Naive B cell (primary cell): Measurements from ENCODE around the gene CADPS2. TPM values are rescaled to one million over a fixed set of nuclear protein-coding genes. Genes with fewer than 3 reads are reported as not detected.
"Not testable (repeated sequence)": the region's sequence is repeated elsewhere in the genome, so short reads cannot be mapped to it uniquely, and the experiment has no call there.

Experiments
- ATAC-seq, 2 donors: fragments of 150-1000 bp; cut with Tn5 transposase; 2 replicates each; pipeline ENCODE4 v1.10.0; 2021; ENCODE audit warnings: low read depth in 2 of 2, mild to moderate bottlenecking in 2 of 2, moderate library complexity in 2 of 2
- DNase-seq: peaks from one replicate; pipeline ENCODE4 v3.0.0; 2022
- H3K27ac Mint-ChIP-seq, 6 donors: one replicate each; pipeline ENCODE4 v1.8.0; 2020 to 2022; ENCODE audit warnings: mild to moderate bottlenecking in 6 of 6, mixed read lengths in 6 of 6, moderate library complexity in 5 of 6, inconsistent platforms in 2 of 6
- H3K27me3 Mint-ChIP-seq, 3 donors: one replicate each; pipeline ENCODE4 v1.8.0; 2021 to 2022; ENCODE audit warnings: mixed read lengths in 3 of 3, mild to moderate bottlenecking in 1 of 3
- H3K36me3 Mint-ChIP-seq, 2 donors: one replicate each; pipeline ENCODE4 v1.8.0; 2020 to 2022; ENCODE audit warnings: mixed read lengths in 2 of 2, inconsistent platforms in 1 of 2, mild to moderate bottlenecking in 1 of 2
- H3K4me1 Mint-ChIP-seq, 3 donors: one replicate each; pipeline ENCODE4 v1.8.0; 2020 to 2022; ENCODE audit warnings: mixed read lengths in 3 of 3, inconsistent platforms in 1 of 3, mild to moderate bottlenecking in 1 of 3, moderate library complexity in 1 of 3
- H3K4me3 Mint-ChIP-seq, 8 donors: one replicate each; pipeline ENCODE4 v1.8.0; 2020 to 2022; ENCODE audit warnings: mild to moderate bottlenecking in 8 of 8, mixed read lengths in 8 of 8, moderate library complexity in 8 of 8, inconsistent platforms in 2 of 8
- H3K9me3 Mint-ChIP-seq, 7 donors: one replicate each; pipeline ENCODE4 v1.8.0; 2020 to 2022; ENCODE audit warnings: mixed read lengths in 7 of 7, mild to moderate bottlenecking in 5 of 7, inconsistent platforms in 2 of 7, moderate library complexity in 1 of 7
- polyA plus RNA-seq, 6 donors: library from polyadenylated mRNA; unstranded; fragments of 300-500 nt; fragmentation: Illumina TruSeq; gene quantifications; one replicate each; pipeline ENCODE4 v1.2.3, GENCODE V29; 2021; ENCODE audit warnings: low read depth in 6 of 6

Gene CADPS2
- polyA plus RNA-seq, 6 donors from 2014 or later, result not detected

DNA sequence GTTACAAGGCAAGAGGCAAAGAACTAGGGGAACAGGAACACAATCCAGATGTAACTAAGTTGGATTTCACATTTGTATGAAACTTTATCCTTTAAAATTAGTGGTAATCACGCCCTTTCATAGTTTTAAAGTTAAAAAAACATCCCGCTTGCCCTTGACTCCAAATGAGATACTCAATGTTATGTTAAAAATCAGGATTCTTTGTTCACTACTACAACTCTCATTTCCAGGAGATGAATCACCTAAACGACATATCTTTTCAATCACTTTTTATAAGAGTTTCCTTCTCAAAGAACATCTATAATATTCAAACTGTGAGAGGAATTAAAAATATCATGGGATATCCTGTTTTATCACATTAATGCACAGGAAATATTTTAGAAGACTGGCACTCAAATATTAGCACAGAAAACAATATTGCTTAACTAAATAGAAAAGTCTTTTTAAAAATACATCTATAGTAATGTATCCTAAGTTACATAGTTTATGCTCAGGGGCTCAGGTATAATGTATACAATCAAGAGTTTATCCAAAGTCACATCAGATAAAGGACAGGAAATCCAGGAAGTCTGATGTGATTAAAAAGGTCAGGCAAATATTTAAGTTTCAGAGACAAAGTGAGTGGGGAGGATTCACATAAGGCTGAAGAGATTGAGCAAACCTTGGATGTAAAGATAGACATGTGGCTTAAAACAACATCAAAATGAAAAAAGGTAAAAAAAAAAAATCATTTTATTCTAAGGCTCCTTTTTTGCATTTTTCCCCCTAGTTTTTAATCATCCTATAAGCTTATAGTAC, 41.9 kb downstream of the CADPS2 start:
- H3K27ac Mint-ChIP-seq, result no peak overlapping the region
- no peak overlapping the region for H3K4me3 Mint-ChIP-seq
- H3K36me3 Mint-ChIP-seq, result no peaks in the 10 kb centered on the region
- peaks cover 0 to 12% (median 3%) of the 10 kb centered on the region in 7 donors for H3K9me3 Mint-ChIP-seq
- ATAC-seq (no peak), DNase-seq (no peak)
- no peaks in the 10 kb centered on the region for H3K27me3 Mint-ChIP-seq
- no peaks in the 10 kb centered on the region for H3K4me1 Mint-ChIP-seq

- H3K27ac Mint-ChIP-seq, result no peak overlapping the region
- H3K36me3 Mint-ChIP-seq, result no peaks in the 10 kb centered on the region
- peaks cover 0 to 12% (median 4%) of the 10 kb centered on the region in 7 donors for H3K9me3 Mint-ChIP-seq
- ATAC-seq (no peak), DNase-seq (no peak)
- H3K4me1 Mint-ChIP-seq, result no peaks in the 10 kb centered on the region
- H3K4me3 Mint-ChIP-seq, result no peak overlapping the region
- H3K27me3 Mint-ChIP-seq, result no peaks in the 10 kb centered on the region
These were observed 43.3 kb downstream of the CADPS2 start for GRCh38 chr7:122842971-122843370.

GRCh38 chr7:122836286-122836685, 50.0 kb downstream of the CADPS2 start:
- H3K9me3 Mint-ChIP-seq, H3K36me3 Mint-ChIP-seq, DNase-seq, H3K27ac Mint-ChIP-seq, H3K27me3 Mint-ChIP-seq, H3K4me1 Mint-ChIP-seq, H3K4me3 Mint-ChIP-seq, ATAC-seq: not testable (repeated sequence)

DNA sequence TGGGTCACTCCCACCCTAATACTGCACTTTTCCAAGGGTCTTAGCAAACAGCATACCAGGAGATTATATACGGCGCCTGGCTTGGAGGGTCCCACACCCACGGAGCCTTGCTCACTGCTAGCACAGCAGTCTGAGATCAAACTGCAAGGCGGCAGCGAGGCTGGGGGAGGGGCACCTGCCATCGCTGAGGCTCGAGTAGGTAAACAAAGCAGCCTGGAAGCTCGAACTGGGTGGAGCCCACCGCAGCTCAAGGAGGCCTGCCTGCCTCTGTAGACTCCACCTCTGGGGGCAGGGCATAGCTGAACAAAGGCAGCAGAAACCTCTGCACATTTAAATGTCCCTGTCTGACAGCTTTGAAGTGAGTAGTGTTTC, 51.7 kb downstream of the CADPS2 start:
- not testable (repeated sequence) for H3K27me3 Mint-ChIP-seq, H3K4me1 Mint-ChIP-seq, H3K4me3 Mint-ChIP-seq, H3K36me3 Mint-ChIP-seq, ATAC-seq, H3K27ac Mint-ChIP-seq, H3K9me3 Mint-ChIP-seq, DNase-seq

- ATAC-seq, result no peak
- Mint-ChIP-seq H3K4me3 (no peak overlapping the region), H3K27me3 (no peaks in the 10 kb centered on the region), H3K9me3 (peaks cover 0 to 8% (median 4%) of the 10 kb centered on the region in 7 donors), H3K4me1 (no peaks in the 10 kb centered on the region), H3K36me3 (no peaks in the 10 kb centered on the region), H3K27ac (no peak overlapping the region)
- DNase-seq, result no peak
These were observed 52.2 kb downstream of the CADPS2 start for GRCh38 chr7:122833888-122834570.

GRCh38 chr7:122831436-122831835, 54.8 kb downstream of the CADPS2 start:
- H3K9me3 Mint-ChIP-seq, result peaks cover 0 to 4% (median 3%) of the 10 kb centered on the region in 7 donors
- no peaks in the 10 kb centered on the region for H3K4me1 Mint-ChIP-seq
- no peaks in the 10 kb centered on the region for H3K36me3 Mint-ChIP-seq
- H3K27me3 Mint-ChIP-seq, result no peaks in the 10 kb centered on the region
- no peak overlapping the region for H3K4me3 Mint-ChIP-seq
- no peak overlapping the region for H3K27ac Mint-ChIP-seq
- no peak for DNase-seq
- no peak for ATAC-seq

DNA sequence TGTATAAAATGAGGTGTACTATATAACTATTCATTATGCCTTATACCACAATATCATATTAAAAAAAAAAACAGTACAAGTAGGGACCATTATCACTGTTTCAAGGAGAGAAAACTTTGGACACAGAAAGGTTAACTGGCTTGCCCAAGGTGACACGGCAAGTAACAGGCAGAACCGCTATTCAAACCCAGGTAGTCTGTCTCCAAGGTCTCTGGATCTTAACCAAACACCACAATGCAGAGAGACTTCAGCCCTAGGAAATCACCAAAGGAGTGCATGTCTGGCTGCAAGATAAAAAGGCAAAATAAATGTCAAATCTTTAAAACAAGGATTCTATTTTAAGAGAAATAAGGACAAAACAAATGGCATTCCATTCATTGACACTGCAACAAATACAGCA, 56.3 kb downstream of the CADPS2 start:
- DNase-seq (no peak), ATAC-seq (no peak)
- Mint-ChIP-seq H3K27ac (no peak overlapping the region), H3K27me3 (no peaks in the 10 kb centered on the region), H3K4me3 (no peak overlapping the region), H3K36me3 (no peaks in the 10 kb centered on the region), H3K9me3 (peaks cover 0 to 4% (median 0%) of the 10 kb centered on the region in 7 donors), H3K4me1 (no peaks in the 10 kb centered on the region)

DNA sequence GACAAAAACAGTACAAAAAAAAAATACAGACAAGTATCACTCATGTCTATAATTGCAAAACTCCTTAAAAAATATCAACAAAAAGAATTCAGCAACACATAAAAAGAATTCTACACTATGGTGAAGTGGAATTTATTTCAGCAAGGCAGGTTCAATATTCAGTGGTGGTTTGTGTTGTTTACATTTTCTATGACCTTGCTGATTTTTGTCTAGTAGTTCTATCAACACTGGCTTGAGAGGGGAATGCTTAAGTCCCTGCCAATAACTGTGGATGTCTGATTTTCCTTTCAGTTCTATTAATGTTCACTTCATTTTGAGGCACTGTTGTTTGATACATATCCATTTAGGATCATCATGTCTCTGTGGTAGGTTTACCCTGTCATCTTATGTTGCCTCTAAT, 58.5 kb downstream of the CADPS2 start:
- Mint-ChIP-seq H3K9me3 (peaks cover 0 to 6% (median 0%) of the 10 kb centered on the region in 7 donors), H3K27me3 (no peaks in the 10 kb centered on the region), H3K4me3 (no peak overlapping the region), H3K36me3 (no peaks in the 10 kb centered on the region), H3K27ac (no peak overlapping the region), H3K4me1 (no peaks in the 10 kb centered on the region)
- DNase-seq (no peak), ATAC-seq (no peak)

- Mint-ChIP-seq H3K4me3 (no peak overlapping the region), H3K9me3 (peaks cover 0 to 15% (median 7%) of the 10 kb centered on the region in 7 donors), H3K27ac (no peak overlapping the region), H3K27me3 (peaks cover 0 to 3% (median 0%) of the 10 kb centered on the region in 3 donors), H3K36me3 (no peaks in the 10 kb centered on the region), H3K4me1 (no peaks in the 10 kb centered on the region)
- DNase-seq, result no peak
- ATAC-seq, result no peak
These were observed 72.4 kb downstream of the CADPS2 start for GRCh38 chr7:122813845-122814244.

DNA sequence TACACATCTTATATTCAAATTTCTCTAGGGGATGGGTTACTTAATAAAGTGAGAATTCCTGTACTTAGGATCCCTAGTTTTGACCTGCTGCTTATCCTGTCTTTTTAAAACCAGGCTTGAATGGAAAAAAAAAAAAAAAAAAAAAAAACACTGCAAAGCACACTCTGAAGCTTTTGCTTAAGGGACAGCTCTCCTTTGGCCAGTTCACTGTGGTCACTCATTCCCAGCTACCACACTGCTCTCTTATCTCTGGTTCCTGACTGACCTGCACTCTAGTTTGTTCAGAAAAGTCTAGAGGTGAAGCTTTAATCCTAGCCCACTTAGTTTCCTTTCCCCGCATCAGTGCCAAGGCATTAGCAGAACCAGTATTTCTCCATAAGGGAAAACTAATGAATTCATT, 82.4 kb downstream of the CADPS2 start:
- ATAC-seq, result no peak
- Mint-ChIP-seq H3K27me3 (no peaks in the 10 kb centered on the region), H3K9me3 (peaks cover 0 to 2% (median 0%) of the 10 kb centered on the region in 7 donors), H3K27ac (no peak overlapping the region), H3K4me1 (no peaks in the 10 kb centered on the region), H3K36me3 (no peaks in the 10 kb centered on the region), H3K4me3 (no peak overlapping the region)
- DNase-seq, result no peak

- Mint-ChIP-seq H3K27ac (no peak overlapping the region), H3K9me3 (peaks cover 0 to 2% (median 0%) of the 10 kb centered on the region in 7 donors), H3K27me3 (no peaks in the 10 kb centered on the region), H3K36me3 (no peaks in the 10 kb centered on the region), H3K4me1 (no peaks in the 10 kb centered on the region), H3K4me3 (no peak overlapping the region)
- DNase-seq (no peak), ATAC-seq (no peak)
These were observed 82.9 kb downstream of the CADPS2 start for GRCh38 chr7:122803323-122803722.

DNA sequence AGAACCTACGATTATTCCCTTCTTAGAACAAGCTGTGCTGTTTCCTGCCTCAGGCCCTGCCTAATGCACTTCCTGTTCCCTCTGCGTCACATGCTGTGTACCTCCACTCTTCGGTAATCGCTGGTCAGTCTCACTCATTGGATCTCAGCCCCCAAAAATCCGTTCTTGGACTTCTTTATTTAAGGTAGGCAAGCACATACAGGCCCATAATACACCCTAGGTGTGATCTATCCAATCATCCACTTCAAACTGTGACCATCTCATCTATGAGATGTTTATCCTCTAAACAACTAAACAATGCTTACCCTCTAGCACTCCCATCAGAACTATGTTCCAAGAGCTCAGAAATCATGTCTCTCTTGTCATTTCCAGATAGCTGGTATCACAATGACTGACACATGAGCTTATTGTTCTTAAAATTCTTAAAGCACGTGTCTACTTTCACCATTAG, 83.9 kb downstream of the CADPS2 start:
- H3K4me1 Mint-ChIP-seq, result no peaks in the 10 kb centered on the region
- H3K4me3 Mint-ChIP-seq, result no peak overlapping the region
- peaks cover 0 to 2% (median 0%) of the 10 kb centered on the region in 7 donors for H3K9me3 Mint-ChIP-seq
- H3K36me3 Mint-ChIP-seq, result no peaks in the 10 kb centered on the region
- DNase-seq, result no peak
- H3K27ac Mint-ChIP-seq, result no peak overlapping the region
- no peak for ATAC-seq
- H3K27me3 Mint-ChIP-seq, result no peaks in the 10 kb centered on the region

DNA sequence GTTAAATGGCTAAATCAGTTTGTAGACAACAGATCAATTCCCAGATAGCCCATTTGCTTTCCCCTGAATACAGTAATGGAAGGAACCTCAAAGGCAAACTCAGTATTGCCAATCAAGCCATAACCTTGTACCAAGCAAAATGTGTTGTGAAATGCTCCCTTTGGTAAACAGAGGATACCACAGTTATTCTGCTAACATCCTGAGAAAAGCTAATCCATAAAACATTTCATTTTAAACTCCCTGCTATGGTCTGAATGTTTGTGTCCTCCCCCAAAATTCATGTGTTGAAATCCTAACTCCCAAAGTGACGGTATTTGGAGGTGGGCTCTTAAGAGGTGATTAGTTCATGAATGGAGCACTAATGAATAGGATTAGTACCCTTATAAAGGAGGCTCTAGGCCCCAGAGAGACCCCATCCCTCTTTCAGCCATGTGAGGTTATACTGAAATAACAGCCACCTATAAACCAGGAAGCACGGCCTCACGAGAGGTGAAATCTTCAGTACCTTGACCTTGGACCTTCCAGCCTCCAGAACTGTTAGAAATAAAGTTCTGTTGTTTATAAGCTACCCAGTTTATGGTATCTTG, 94.2 kb downstream of the CADPS2 start:
- no peaks in the 10 kb centered on the region for H3K27me3 Mint-ChIP-seq
- no peaks in the 10 kb centered on the region for H3K36me3 Mint-ChIP-seq
- no peaks in the 10 kb centered on the region for H3K4me1 Mint-ChIP-seq
- peaks cover 0 to 6% (median 0%) of the 10 kb centered on the region in 7 donors for H3K9me3 Mint-ChIP-seq
- H3K4me3 Mint-ChIP-seq, result no peak overlapping the region
- H3K27ac Mint-ChIP-seq, result no peak overlapping the region
- ATAC-seq, result no peak
- DNase-seq, result no peak

- H3K4me3 Mint-ChIP-seq, result no peak overlapping the region
- no peaks in the 10 kb centered on the region for H3K4me1 Mint-ChIP-seq
- H3K27me3 Mint-ChIP-seq, result no peaks in the 10 kb centered on the region
- peaks cover 0 to 6% (median 4%) of the 10 kb centered on the region in 7 donors for H3K9me3 Mint-ChIP-seq
- H3K27ac Mint-ChIP-seq, result no peak overlapping the region
- no peak for ATAC-seq
- DNase-seq, result no peak
- no peaks in the 10 kb centered on the region for H3K36me3 Mint-ChIP-seq
These were observed 95.7 kb downstream of the CADPS2 start for GRCh38 chr7:122790591-122790990.
